OCI-LY3 (cell line): ENCODE data around the gene DCHS2.

Experiments
- CTCF ChIP-seq: fragments of 200-600, 300-600 bp; sonication (generic); IDR thresholded peaks from 2 replicates; pipeline ENCODE4 v1.5.1; 2014; ENCODE audit warnings: antibody characterized with exemption, low read length, low read depth
- EZH2phosphoT487 ChIP-seq: fragments of 200-600 bp; shearing (Covaris generic); IDR thresholded peaks from 2 replicates; pipeline ENCODE4 v1.6.1; 2018; ENCODE audit warnings: antibody characterized with exemption, mixed run types, low read depth

GRCh38 chr4:154368060-154368459 lies 123.5 kb downstream of the DCHS2 start:
- TF ChIP-seq CTCF (no peak), EZH2phosphoT487 (no peak)
